Tibial artery (tissue), 4 donors: Measurements from ENCODE around the gene PAFAH2.

Experiments used
- DNase-seq, 2 donors: peaks; one replicate each; pipeline ENCODE4 v3.0.0-alpha.2; 2019
- H3K27ac ChIP-seq, 2 donors: fragments of 200-600 bp; sonication (generic) in 1 of 2; 1 replicate in 1 of 2; 2 replicates in 1 of 2; pipeline ENCODE4 v1.5.1; 2018 to 2019; ENCODE audit warnings: mild to moderate bottlenecking in 1 of 2
- H3K27me3 ChIP-seq, 2 donors: fragments of 200-600 bp; sonication (generic) in 1 of 2; one replicate each; pipeline versions ENCODE4 v1.5.1 to v1.6.0; 2016 to 2019
- H3K36me3 ChIP-seq, 3 donors: fragments of 200-600 bp; sonication (generic) in 2 of 3; one replicate each; pipeline ENCODE4 v1.5.1; 2016 to 2019; ENCODE audit warnings: mild to moderate bottlenecking in 2 of 3
- H3K4me1 ChIP-seq, 4 donors: fragments of 200-600 bp; sonication (generic) in 2 of 4; 1 replicate in 3 of 4; 2 replicates in 1 of 4; pipeline ENCODE4 v1.5.1; 2016 to 2019
- H3K4me3 ChIP-seq, 2 donors: fragments of 200-600 bp; sonication (generic) in 1 of 2; 1 replicate in 1 of 2; 2 replicates in 1 of 2; pipeline ENCODE4 v1.5.1; 2018 to 2019; ENCODE audit warnings: mild to moderate bottlenecking in 2 of 2
- H3K9me3 ChIP-seq, 3 donors: fragments of 200-600 bp; sonication (generic) in 1 of 3; one replicate each; pipeline ENCODE4 v1.5.1; 2016 to 2019
- CTCF ChIP-seq, 2 experiments: fragments of 200-600 bp in 1 of 2; fragments of 450-650 bp in 1 of 2; IDR thresholded peaks; one replicate each; pipeline ENCODE4 v1.5.1; 2017 to 2019; ENCODE audit warnings: antibody characterized with exemption in 2 of 2, mild to moderate bottlenecking in 1 of 2, moderate library complexity in 1 of 2
- intact Hi-C: fragments of 100-400 bp; cut with DNase I; formaldehyde crosslinking; loops from one replicate; pipeline ENCODE4 v1.15.0; 2023; ENCODE audit warnings: low total_unique reads

The PAFAH2 gene

GRCh38 chr1:26035203-26035958, 37.5 kb upstream of the PAFAH2 start:
- peaks cover 0 to 18% of the 10 kb centered on the region in 2 donors for H3K27me3 ChIP-seq
- H3K27ac ChIP-seq, result peak overlapping the region; percentile 51 to 80
- peak; percentile 95 to 97 for DNase-seq
- H3K4me3 ChIP-seq, result peak overlapping the region; percentile 70 to 81
- TF ChIP-seq CTCF (IDR thresholded peaks at IDR 0.05), result no peak
- H3K36me3 ChIP-seq, result no peaks in the 10 kb centered on the region
- peaks cover 0 to 15% (median 10%) of the 10 kb centered on the region in 4 donors for H3K4me1 ChIP-seq
- H3K9me3 ChIP-seq, result no peaks in the 10 kb centered on the region
- intact Hi-C loops, result loop anchor here (5.0 kb wide), 1 partner anchor 107 kb away; no protein-coding TSS in a partner anchor

GRCh38 chr1:26034504-26035202, 36.8 kb upstream of the PAFAH2 start:
- Histone ChIP-seq H3K36me3 (no peaks in the 10 kb centered on the region), H3K9me3 (no peaks in the 10 kb centered on the region), H3K27me3 (peaks cover 0 to 18% of the 10 kb centered on the region in 2 donors), H3K27ac (peak overlapping the region in 1 of 2 donors; percentile 80), H3K4me1 (peaks cover 0 to 15% (median 10%) of the 10 kb centered on the region in 4 donors), H3K4me3 (peak overlapping the region; percentile 70 to 81)
- DNase-seq, result no peak
- no peak for TF ChIP-seq CTCF (IDR thresholded peaks at IDR 0.05)
- intact Hi-C loops, result loop anchor here (5.0 kb wide), 1 partner anchor 108 kb away; no protein-coding TSS in a partner anchor

- peaks cover 0 to 15% (median 10%) of the 10 kb centered on the region in 4 donors for H3K4me1 ChIP-seq
- H3K9me3 ChIP-seq, result no peaks in the 10 kb centered on the region
- intact Hi-C loops, result no loop called here
- TF ChIP-seq CTCF (IDR thresholded peaks at IDR 0.05), result no peak
- peaks cover 0 to 14% of the 10 kb centered on the region in 2 donors for H3K27me3 ChIP-seq
- DNase-seq, result no peak
- H3K4me3 ChIP-seq, result no peak overlapping the region
- H3K36me3 ChIP-seq, result no peaks in the 10 kb centered on the region
- H3K27ac ChIP-seq, result no peak overlapping the region
Measured at GRCh38 chr1:26032656-26033357, 34.9 kb upstream of the PAFAH2 start.

- TF ChIP-seq CTCF (IDR thresholded peaks at IDR 0.05), result no peak
- Histone ChIP-seq H3K27me3 (peaks cover 0 to 11% of the 10 kb centered on the region in 2 donors), H3K4me1 (peaks cover 0 to 15% (median 10%) of the 10 kb centered on the region in 4 donors), H3K9me3 (no peaks in the 10 kb centered on the region), H3K36me3 (no peaks in the 10 kb centered on the region), H3K27ac (no peak overlapping the region), H3K4me3 (no peak overlapping the region)
- no peak for DNase-seq
- intact Hi-C loops, result no loop called here
Measured at GRCh38 chr1:26031611-26032220, 33.9 kb upstream of the PAFAH2 start.

GRCh38 chr1:26031196-26031595, 33.3 kb upstream of the PAFAH2 start:
- no peak for TF ChIP-seq CTCF (IDR thresholded peaks at IDR 0.05)
- H3K4me1 ChIP-seq, result peaks cover 0 to 11% (median 7%) of the 10 kb centered on the region in 4 donors
- no peak overlapping the region for H3K27ac ChIP-seq
- H3K4me3 ChIP-seq, result no peak overlapping the region
- no peaks in the 10 kb centered on the region for H3K9me3 ChIP-seq
- no peak for DNase-seq
- intact Hi-C loops, result no loop called here
- H3K27me3 ChIP-seq, result peaks cover 0 to 11% of the 10 kb centered on the region in 2 donors
- H3K36me3 ChIP-seq, result no peaks in the 10 kb centered on the region
